ENCODE results near the gene HOXC11.

HOXC11 gene

DNA sequence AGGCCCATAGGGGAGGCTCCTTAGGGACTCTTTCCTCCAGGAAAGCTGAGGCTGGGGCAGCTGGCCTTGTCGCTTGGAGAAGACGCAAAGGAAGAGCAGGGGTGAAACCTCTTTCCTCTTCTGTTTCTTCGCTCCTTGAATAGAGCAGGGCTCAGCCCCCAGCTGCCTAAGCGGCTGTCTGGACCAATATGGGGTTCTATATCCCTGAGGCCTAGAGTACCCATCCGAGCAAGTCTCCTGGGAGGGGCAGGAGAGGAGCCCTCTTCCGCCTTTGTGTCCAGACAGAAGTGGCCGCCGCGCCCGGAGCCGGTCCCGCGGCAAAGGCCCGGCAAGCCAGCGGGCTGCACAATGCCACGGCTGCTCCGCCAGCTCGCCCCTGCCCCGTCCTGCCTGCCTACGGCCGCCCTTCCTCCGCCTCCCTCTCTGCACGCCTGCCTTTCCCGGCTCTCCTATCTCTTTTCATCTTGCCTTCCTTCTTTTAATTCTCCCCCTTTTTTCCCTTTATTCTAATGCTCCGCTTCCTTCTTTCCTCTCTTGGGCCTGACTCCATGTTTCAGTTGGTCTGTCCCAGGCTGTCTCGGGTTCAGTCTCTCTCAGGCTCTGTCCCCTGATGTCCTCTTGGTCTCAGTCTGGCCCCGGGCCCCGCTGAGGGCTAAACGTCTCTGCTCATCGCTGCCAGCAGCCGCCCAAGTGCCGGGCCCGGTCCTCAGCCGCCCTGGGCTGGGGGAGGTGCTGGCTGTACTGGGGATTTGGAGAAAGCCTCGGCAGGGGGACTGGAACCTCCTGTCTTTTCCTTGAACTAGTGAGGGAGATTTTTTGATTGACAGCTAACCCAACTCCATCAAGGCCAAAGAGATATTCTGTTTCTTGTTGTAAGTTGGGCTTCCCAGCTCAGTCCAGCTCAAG lies 24.5 kb downstream of the HOXC11 start:
- DNase-seq (ENCODE audit: low read depth in 2 of 2) = no peak

DNA sequence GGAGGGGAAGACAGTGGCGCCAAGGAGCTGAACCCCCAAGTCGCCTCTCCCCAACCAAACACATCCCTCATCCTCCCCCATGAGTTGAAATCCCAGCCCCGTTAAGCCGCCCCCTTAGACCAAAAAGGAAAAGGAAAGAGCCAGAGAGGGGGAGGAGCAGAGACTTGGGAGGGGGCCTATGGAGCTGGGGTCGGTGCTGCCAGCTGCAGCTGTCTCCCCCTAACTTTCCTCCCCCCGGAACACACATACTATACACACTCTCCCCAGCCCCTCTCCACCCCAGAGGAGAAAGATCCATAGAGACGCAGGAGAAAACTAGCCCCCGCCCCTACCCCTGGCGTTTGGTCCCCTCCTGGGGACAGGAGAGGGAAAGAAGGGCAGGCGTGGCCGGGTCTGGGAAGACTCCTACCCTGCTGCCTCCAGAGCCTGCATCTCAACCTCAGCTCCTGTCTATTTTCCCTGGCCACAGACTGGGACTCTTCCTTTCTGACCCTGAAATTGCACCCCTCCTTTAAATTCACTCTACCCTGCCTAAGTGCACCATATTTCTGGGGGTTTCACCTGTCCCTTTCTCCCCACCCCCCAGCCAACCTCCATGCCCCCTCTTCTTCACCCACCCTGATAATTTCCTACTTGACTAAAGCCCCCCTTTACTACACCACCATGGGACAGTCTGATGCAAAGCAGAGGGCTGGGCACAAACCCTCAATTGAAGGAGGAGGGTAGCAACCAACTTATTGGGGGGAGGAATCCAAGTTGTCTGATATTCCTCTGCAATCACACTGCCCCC lies 25.4 kb downstream of the HOXC11 start:
- DNase-seq (ENCODE audit: low read depth in 2 of 2) = no peak

DNA sequence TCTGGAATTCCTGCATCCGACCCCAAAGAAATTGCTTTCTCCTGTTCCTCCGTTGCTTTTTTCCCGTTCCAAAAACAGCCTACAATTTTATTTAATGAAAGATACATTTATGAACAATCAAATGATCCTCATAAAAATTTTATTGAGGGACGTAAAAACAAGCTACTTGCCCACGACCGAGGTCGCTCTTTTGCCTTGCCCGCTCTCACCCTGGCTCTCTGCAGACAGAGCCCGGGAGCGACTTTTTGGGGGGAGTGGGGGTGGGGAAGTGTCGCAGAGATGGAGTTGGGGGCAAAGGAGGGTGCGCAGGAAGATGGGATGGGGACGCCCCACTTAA lies 25.9 kb downstream of the HOXC11 start:
- no peak for DNase-seq (ENCODE audit: low read depth in 2 of 2)

DNA sequence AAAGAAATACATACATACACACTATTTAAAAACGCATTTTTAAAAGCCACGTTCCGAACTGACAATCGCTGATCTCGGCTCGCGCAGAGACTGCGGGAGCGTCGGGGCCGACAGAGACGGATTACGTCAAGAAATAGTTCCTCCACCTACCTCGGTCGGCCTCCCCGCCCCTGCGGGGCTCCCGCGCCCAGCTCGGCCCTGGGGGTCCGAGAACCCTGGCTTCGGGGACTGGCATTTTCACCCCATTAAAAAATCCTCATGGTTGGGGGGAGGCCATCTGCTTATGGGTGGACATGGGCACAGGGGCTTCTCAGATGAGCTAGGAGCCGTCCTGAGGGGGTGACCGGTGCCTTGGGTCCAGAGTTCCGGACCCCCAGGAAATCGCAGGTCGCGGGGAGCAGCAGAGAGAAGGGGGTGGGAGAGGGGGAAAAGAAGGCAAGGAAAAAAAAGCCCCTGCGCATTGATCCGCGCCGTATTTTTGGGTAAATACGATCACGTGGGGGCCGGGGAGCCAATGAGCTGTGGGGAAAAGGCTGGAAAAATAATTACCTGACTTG lies 26.7 kb downstream of the HOXC11 start:
- DNase-seq (ENCODE audit: low read depth in 2 of 2) = no peak

DNA sequence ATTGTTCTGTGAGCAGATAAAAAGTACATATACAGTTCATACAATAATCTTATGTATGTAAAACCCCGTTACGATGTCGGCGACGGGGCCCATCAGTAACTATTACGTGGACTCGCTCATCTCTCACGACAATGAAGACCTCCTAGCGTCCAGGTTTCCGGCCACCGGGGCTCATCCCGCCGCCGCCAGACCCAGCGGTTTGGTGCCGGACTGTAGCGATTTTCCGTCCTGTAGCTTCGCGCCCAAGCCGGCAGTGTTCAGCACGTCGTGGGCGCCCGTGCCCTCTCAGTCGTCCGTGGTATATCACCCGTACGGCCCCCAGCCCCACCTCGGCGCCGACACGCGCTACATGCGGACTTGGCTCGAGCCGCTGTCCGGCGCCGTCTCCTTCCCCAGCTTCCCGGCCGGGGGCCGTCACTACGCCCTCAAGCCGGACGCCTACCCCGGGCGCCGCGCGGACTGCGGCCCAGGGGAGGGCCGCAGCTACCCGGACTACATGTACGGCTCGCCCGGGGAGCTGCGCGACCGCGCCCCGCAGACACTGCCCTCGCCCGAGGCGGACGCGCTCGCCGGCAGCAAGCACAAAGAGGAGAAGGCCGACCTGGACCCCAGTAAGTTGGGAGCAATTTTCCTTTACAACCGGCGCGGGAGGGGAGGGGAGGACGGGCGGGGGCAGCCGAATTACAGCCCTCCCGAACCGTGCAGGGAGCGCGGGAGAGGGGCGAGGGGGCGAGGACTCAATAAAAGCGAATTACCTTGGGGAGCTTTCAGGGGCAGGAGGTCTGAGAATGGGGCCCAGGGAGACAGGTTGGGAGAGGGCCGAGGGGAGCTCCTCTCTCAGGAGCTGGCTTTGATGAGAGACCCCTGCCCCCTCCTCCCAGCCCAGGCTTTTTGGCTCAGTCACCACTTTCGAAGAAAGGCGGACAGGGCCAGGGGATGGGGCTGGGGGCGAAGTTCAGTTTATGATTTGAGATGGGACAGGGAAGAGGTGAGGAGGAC lies 27.5 kb downstream of the HOXC11 start, which contains the start of gene HOXC9:
TSS of gene HOXC9 (plus strand) at position 46 of the 999 bp plus-strand sequence. CDS start at position 74, 28 bp downstream.
- DNase-seq (ENCODE audit: low read depth in 2 of 2) = no peak

DNA sequence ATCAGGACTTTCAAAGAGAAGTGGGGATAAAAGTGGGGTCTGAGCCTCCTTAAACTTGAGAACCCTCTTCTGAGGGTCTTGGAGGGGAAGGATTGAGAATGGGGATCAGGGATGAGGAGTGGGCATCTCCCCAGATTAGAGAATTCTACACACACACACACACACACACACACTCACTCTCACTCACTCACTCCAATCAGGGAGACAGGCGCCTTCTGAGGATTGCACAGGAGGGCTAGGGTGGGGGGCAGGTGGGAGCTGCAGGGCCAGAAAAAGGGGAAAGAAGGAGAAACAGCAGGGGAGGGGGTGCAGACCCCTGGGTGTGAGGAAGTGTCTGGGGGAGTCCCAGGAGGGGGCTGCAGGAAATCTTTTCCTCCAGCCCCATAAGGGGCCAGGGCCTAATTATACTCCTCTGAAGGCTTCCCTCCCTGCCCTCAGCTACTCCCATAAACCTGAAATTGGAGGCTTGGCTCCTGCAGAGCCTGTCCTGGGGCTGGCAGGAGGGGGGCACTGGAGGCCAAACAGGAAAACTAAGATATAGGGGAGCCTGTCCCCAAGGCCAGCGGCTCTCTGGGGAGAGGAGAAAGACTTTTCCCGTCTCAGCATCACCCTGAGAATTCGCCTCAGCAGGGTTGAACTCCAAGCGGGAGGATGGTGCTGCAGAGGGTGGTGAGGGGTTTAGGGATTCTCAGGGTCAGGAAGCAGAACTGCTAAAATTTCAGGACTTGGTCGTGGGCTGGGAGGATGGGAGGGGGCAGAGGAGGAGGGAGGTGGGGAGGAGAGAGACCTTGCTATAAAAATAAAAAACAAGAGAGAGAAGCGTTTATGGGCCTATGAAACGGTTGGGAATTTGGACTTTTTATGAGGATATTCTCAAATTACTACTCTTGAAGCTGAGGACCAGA lies 28.6 kb downstream of the HOXC11 start:
- DNase-seq (ENCODE audit: low read depth in 2 of 2) = no peak

DNA sequence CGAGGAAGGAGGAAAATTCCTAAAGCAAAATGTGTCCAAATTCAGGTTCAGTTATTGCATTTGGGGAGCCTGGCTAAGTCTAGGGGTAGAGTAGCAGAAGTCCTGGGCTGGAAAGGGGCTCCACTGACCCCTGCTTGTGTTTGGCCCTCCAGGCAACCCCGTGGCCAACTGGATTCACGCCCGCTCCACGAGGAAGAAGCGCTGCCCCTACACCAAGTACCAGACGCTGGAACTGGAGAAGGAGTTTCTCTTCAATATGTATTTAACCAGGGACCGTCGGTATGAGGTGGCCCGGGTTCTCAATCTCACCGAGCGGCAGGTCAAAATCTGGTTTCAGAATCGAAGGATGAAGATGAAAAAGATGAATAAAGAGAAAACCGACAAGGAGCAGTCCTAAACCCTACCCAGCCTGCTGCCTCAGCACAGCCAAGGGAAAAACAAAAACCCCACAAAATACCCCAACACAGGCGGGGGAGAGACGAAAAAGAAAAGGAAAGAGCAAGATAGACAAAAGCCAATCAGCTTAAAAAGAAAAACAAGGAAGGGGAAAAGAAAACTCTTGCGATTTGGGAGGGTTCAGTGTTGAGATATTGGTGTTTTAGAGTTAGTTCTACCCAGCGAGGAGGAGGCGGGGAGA lies 29.5 kb downstream of the HOXC11 start:
- DNase-seq (ENCODE audit: low read depth in 2 of 2) = no peak

DNA sequence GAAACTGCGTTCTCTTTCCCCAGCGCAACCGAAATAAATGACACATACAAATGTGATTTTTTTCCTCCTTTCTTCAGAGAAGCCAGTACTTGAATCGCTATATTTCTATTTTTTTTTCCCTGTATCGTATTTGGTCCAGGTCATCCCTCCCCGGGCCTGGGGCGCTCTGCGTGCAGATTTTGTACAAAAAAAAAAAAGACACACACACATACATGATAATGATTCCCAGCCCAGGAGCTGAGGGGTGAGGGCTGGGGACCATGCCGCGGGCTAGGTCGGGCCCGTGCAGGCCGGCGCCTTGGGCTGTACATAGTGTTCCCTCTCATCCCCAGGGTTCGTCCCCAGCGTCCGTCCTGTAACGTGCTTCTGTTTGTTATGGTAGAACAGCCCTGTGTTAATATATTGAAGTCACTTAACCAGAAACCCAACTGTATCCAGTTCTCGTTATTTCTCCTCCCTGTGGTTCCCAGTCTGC lies 30.0 kb downstream of the HOXC11 start:
- DNase-seq (ENCODE audit: low read depth in 2 of 2) = no peak

DNA sequence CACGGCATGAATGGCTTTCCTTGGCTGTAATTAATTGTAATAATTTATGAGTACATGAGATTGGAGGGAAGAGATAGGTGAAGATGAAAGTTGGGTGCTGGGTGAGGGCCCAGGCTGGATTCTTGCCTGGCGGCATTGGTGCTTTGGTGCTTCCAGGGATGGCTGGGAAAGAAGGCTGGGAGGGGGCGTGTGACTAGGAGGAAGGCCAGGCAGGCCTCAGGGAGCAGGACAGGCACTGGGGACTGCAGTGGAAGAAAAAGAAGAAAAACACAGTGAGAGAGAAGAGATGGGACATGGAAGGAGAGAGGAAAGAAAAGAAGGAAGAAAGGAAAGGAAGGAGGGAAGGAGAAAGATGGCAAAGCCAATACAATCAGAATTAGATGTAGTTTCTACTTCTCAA lies 30.7 kb downstream of the HOXC11 start:
- no peak for DNase-seq (ENCODE audit: low read depth in 2 of 2)

DNA sequence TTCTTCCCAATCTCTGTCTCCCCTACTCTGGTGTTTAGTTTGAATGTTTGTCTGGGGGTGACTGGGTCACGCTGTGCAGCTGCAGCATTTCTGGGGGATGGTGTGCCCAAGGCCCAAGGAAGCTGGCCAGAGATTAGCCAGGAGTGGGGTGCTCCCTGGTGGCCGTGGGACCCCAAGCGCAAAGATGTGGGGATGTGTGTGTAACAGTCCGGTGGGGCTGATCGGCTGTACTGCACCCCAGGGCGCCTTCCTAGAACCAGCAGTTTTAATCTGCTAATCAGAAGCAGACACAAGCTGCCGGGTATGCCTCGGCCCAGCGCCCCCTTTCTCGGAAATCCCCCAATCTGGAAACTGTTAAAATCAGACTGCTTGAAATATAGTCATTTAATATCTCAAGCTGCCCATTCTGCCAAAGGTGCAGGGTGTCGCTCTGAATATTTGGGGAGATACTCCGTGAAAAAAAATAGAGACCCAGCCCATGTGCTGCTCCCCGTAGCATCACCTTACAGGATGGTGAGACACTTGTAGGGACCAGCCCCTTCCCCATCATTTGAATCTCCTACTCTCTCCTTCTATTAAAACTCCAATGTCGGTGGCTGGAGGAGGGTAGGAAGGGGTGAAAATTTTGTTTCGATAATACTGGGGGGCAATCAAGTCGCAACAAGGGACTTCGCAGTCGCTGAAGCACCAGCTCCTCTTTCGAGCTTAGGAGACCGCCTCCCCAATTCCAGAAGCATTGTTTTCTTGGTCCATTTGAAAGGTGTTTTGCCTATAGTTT lies 31.3 kb downstream of the HOXC11 start:
- DNase-seq (ENCODE audit: low read depth in 2 of 2) = no peak

DNA sequence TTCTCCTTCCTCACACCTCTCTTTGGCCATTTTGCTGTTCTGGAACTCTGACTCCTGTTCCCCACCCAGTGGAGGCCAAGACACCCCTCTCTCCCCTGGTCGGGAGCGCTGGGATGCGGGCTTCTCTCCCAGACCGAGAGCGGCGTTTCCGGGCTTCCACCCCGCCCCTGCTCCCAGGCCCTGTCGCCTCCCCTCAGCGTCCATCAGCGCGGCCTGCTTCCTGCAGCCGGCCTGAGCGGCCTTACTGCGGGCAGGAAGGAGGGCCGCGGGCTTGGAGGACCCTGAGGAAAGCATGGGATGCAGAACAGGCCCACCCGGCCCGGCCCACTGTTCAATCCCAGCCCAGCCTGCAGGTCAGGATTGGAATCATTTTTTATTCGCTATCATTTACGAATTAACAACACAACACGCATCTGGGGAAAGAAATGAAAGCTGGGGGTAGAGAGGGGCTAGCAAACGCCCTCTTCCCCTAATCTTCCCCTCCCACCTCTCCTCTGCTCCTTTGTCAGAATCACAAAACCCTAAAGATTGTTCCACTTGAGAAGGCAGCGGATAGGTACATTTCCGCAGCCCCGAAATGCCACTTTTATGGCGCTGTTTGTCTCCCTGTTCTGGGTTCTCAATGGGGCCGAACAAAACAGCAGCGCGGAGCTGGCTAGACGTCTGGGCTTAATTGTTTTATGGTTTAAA lies 32.1 kb downstream of the HOXC11 start:
- DNase-seq (ENCODE audit: low read depth in 2 of 2) = no peak

DNA sequence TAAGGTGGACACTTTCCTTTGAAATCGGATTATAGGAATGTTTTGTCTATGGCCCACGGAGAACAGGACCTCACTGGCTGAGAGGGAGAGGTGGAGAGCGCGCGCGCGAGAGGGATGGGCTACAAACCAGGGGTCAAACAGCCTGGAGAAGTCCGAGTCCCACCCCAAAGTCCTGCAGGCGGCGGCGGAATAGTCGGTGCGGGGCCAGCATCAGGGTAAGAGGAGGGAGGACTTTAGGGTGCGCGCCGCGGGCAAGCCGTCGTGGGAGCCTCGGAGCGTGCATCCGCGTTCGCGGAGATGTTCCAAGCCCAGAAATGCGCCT lies 32.6 kb downstream of the HOXC11 start:
- DNase-seq (ENCODE audit: low read depth in 2 of 2) = no peak

DNA sequence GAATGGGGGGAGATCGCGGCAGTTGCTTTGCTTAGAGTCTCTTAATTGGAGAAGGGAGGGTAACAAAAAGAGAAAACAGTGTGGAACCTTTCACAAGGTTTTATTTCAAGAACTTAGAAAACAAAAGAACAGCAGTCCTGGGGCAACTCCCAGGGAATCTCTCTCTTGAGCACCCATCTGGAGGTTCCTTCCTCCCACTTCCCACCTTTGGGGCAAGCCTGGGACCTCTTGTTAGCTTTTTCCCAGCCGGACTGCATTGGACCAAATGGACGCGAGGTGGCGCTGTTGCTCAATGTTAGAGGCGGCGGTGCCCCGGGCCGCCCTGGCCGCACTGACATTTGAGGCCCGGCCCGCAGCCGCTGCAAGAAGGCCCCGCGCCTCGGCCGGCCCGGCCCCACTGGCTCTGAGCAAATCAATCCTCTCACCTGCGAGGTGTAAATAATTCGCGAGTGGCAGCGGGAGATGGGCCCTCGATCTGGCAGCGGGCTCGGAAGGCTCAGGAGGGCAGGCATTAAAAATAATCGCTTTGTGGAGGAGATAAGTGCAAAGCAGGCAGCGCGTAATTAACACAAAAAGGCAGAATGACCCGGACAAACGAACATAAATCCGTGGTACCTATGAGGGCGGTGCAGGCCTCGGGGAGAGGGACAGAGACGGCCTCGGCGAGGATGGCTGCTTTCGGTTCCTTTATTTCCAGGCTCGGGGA lies 33.1 kb downstream of the HOXC11 start:
- DNase-seq (ENCODE audit: low read depth in 2 of 2) = peak; percentile 70 to 78

DNA sequence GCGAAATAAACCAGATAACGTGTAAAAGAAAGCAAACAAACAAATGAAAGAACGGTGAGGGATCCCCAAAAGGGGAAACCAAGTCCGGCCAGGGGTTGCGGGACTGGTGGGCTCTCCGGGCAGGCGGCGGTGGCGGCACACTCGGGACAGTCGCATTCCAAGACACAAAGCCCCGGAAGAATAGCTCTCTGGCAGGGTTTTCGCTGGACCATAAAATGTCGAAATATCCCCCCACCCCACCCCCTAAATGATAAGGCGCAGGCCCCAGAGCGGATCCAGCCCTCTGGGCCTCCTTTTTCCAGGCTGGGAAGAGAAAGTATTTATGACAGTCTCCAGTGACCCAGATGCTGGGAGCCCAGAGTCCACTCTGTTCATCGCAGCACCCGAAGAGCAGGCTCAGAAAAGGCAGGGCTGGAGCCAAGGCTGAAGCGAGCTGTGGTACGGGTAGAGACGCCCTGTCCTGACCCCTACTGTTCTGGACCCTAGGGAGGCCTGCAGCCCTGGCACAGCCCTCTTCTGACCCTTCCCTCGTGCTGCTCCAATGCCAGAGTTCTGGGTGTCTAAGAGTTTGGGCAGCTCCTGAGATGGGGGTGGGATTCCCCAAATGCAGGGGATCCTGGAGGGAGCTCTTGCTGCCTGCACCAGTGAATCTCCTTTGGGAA lies 33.8 kb downstream of the HOXC11 start:
- DNase-seq (ENCODE audit: low read depth in 2 of 2) = no peak

DNA sequence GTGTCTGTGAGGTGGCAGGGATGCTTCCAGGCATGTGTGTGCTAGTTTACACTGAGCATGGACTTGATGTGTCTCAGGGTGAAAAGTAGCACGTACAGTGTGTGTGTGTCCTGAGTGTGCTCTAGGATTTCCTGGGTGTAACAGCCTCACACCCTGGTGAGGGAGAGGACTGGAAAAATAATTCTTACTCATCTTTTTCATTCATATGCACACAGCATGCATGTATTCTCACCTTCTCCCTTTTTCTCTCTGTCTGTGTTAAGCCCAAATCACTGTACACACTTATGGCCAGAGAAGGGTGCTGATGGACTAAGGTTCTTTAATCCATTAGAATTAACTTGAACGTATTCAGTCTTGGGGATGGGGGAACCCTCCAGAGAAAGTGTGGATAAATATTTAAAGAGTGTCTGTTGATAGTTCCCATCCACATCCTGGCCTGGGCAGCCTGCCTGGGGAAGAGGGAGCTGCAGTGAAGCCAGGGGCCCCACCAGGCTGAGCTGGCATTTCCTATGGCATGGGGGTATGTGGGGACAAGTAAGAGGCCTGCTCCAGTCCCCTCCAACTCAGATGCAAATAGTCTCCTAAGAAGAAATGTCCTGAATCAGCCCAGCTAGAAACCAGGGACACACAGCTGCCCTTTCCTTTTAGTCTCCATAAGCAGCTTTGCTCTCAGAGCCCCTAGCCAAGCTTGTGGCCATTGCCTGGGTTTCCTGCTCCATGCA lies 34.8 kb downstream of the HOXC11 start:
- no peak for DNase-seq (ENCODE audit: low read depth in 2 of 2)

DNA sequence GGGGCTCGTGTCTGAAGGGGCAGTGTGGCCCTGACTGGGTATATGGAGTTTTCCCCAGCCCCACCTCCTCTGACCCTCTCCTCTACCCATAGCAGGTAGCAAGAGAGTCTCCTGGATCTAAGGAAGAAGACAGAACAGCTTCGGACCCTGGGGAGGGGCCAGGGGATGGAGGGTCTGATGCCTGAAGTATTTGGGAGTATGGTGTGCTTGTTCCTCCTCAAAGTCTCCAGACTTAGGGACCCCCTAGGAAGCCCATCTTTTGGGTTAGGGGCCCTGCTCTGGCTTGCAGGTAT lies 35.3 kb downstream of the HOXC11 start:
- no peak for DNase-seq (ENCODE audit: low read depth in 2 of 2)
